Stimulated activated CD4-positive, alpha-beta T cell treated with anti-CD3 and anti-CD28 coated beads, TNF-alpha, amount 100 ng/mL, for 48 hours (primary cell): ENCODE results near the gene KIF25.
"Not testable (repeated sequence)": the region's sequence is repeated elsewhere in the genome, so short reads cannot be mapped to it uniquely, and the experiment has no call there.

ENCODE experiments used
- DNase-seq, 3 donors: peaks; one replicate each; pipeline ENCODE4 v3.0.0-alpha.2; 2020; ENCODE audit warnings: low read depth in 3 of 3

Gene KIF25

DNA sequence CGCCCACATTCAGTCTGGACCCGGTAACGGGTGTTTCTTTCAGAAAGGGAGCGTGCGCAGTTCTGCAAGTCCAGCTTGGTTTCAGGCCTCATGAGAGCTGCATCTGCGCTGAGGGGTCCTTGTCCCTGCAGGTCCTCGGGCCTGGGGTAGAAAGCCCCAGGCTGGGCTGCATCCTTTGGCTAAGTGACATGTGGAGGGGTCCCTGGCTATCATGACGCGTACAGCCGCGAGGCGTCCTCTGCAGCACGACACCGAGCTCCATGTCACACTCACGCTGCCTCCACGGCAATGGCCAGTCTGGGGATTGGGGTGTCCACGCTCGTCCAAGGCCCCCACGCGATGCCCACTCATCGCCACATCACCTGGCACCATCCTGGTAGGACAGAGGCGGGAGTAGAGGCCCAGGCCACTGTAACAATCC lies 1.7 kb upstream of the KIF25 start:
- no peak for DNase-seq

DNA sequence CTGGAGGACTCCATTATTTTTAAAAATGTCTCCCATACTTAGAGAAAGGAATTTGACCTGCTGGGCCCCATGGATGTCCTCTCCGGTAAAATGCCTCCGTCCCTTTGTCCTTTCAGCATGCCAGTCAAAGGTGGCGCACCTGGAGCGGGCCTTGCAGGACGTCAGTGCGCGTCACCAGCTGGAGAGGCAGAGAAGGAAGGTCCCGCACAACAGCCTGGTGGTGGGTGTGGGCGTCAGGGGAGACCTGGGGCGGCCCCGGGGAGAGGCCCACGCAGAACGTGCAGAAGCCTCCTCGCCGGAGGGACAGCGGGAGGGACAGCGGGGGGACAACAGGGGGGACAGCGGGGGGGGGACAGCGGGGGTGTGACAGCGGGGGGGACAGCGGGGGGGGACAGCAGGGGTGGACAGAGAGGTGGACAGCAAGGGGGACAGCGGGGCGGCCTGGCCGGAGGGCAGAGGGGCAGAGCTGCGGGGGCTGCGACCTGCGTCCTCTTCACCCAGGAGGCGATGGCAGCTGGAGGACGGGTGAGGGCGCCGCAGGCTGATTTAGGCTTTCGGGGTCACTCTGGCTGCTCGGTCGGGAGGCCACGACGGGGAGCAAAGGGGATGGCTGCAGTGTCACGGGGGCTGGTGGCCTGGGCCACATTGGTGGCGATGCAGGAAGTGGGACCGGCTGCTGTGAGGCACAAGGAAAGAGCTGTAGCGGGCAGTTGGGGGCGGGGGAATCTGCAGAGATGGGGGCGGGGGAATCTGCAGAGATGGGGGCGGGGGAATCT lies 859 bp upstream of the KIF25 start:
- no peak for DNase-seq

DNA sequence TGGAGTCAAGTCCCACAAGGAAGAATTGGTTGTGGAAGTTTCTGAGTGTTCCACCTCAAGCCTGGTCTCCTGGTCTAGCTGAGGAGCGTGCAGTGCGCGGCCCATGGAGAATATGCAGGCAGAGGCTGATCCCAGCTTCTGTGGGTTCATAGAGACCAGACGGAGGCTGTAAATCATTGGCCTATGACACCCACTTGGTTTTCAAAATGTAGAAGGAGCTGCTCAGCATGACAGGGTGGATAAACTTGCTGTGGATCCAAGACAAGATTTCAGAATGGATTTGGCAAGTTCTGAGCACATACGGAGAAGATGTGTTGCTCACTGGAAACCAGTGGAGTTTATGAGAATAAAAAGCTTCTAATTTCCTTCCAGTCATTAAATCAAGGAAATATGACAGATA lies 744 bp downstream of the KIF25 start:
- DNase-seq = no peak

DNA sequence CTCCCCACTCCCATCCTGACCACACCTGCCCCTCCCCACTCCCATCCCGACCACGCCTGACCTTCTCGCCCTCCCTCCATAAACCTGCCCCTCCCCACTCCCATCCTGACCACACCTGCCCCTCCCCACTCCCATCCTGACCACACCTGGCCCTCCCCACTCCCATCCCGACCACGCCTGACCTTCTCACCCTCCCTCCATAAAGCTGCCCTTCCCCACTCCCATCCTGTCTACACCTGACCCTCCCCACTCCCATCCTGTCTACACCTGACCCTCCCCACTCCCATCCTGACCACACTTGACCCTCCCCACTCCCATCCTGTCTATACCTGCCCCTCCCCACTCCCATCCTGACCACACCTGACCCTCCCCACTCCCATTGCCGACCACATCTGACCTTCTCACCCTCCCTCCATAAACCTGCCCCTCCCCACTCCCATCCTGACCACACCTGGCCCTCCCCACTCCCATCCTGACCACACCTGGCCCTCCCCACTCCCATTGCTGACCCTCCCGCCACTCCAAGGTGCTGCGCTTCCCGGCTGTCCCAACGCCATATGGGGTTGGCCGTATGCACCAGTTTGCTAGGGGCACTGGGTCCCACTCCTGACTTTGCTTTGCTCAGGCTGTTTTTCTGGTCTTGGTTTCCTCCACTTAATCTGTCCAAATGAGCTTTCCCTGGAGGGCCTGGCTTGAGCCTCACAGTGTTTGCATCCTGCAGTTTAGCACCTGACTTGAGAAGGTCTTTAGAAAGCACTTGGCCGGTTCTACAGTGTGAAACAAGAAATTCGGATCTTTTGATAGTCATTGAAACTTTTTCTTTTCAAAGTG lies 2.9 kb downstream of the KIF25 start:
- no peak for DNase-seq

DNA sequence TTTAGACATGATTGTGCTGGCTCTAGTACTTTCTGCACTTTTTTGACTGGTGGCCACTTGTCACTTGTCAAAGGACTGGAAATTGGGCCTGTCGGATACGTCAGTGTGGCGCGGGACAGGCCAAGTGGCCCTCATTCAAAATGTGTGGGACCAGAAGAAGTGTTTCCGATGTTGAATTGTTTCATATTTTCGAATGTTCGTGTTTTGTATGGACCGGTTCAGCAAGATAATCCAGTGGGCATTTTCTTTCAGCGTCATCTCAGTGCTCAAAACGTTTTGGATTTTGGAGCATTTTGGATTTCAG lies 3.5 kb downstream of the KIF25 start:
- no peak for DNase-seq

DNA sequence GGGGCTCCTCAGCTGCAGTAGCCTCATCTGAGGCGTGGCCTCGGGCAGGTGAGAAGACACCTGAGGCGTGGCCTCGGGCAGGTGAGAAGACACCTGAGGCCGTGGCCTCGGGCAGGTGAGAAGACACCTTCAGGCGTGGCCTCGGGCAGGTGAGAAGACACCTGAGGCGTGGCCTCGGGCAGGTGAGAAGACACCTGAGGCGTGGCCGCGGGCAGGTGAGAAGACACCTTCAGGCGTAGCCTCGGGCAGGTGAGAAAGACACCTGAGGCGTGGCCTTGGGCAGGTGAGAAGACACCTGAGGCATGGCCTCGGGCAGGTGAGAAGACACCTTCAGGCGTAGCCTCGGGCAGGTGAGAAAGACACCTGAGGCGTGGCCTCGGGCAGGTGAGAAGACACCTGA lies 4.0 kb downstream of the KIF25 start:
- not testable (repeated sequence) for DNase-seq

DNA sequence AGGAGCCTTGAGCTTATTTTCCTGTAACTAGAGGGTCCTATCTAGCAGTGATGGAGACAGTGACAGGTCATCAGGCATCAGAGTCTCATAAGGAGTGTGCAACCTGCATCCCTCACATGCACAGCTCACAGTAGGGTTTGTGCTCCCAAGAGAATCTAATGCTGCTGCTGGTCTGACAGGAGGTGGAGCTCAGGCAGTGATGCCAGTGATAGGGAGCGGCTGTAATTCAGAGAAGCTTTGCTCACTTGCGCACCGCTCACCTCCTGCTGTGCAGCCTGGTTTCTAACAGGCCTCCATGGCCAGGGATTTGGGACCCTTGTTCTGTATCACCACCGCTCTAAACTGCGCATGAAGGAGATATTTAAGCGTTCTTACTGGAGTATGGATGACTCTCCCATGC lies 5.3 kb downstream of the KIF25 start:
- no peak for DNase-seq

DNA sequence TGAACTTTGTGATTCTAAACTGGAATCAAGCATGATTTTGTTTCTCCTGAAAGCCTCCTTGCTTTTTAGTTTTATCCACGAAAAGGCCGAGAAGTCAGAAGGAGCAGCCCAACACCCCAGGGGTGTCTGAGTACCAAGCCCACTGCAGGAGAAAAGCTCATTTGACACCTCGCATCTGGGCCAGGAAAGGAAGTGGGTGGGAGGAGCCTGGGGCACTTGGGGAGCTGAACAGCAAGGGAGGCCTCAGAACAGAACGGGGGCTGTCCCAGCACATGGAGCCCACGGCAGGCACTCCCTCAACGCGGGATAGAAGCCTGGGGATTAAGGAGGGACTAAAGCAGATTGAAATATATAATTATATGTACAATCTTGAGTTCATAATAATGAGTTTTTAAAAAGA lies 6.6 kb downstream of the KIF25 start:
- no peak for DNase-seq

DNA sequence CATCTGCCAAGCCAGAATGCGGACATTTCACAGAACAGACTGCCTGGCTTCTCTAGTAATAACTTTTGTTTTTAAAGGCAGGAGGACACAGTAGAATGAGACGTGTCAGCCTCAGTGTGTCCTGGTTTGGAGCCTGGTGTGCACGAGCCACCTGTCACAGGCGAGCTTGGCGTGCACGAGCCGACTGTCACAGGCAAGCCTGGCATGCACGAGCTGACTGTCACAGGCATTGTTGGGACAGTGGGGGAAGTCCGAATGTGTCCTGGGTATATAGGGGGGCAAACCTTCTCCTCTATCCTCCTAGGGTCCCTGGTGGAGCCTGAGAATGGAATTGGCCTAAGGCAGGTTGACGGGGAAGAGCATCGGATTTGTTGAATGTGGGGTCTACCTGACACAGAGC lies 7.5 kb downstream of the KIF25 start:
- no peak for DNase-seq

DNA sequence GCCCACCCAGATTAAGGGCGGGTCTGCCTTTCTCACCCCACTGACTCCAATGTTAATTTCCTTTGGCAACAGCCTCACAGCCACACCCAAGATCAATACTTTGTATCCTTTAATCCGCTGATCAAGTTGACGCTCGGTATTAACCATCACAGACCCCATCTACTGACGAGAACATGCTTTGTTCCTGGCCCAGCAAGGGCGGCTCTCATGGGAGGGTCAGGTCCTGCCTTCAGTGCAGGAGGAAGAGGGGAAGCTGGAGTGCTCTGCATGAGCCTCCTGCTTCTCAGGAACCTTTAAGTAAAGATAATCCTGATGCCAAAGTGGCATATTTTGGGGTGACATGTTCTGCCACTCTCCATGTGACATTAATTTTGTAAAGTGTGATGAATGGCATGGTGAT lies 8.3 kb downstream of the KIF25 start:
- DNase-seq = no peak

DNA sequence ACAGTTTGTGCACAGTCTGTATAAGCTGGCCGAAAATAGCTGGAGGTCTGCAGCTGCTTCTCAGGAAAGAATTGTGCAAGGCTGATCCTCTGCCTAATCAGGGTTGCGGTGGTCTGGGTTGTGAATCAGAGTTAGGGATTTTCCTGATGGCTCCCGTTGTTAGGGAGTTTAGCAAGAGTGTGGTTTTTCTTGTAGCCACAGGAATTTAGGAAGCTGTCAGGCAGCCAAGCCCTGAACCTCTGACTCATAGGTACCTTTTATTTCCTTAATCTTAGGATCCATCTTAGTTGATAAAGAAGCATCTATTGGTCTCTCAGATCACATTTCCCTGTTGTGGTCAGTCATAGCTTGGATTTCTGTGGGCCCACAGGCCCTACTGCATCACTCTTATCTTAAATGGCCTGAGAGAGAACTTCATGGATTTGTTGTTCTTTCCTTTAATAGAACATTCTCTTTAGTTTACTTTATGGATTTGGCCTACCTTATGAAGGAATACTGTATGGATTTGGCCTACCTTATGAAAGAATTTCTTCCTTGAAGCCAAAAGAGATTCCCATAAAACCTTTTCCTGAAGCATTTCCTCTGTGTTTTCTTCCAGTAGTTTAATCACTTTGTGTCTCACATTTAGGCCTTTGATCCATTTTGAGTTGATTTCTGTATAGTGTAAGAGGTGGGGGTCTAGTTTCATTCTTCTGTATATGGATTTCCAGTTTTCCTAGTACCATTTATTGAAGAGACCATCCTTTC lies 10.3 kb downstream of the KIF25 start:
- DNase-seq = no peak

DNA sequence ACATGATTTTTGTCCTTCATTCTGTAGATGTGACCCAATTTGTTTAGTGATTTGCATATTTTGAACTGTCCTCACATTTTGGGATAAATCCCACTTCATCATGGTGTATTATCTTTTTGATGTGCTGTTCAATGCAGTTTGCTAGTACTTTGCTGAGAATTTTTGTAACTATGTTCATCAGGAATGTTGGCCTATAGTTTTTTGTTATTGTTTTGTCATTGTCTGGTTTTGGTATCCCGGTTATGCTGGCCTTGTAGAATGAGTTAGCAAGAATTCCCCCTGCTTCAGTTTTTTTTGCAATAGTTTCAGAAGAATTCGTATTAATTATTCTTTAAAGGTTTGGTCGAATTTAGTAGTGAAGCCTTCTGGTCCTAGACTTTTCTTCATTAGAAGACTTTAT lies 11.9 kb downstream of the KIF25 start:
- no peak for DNase-seq

DNA sequence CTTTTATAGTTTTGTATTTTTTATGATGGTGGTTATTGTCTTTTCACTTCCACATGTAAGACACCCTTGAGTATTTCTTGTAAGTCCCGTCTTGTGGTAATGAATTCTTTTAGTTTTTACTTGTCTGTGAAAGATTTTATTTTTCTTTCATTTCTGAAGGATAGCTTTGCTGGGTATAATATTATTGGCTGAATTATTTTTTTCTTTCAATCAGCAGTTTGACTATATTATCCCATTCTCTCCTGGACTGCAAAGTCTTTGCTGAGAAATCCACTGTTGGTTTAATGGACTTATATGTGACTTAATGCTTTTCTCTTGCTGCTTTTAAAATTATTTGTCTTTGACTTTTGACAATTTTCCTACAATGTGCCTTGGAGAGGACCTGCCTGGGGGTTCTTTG lies 13.8 kb downstream of the KIF25 start:
- no peak for DNase-seq

DNA sequence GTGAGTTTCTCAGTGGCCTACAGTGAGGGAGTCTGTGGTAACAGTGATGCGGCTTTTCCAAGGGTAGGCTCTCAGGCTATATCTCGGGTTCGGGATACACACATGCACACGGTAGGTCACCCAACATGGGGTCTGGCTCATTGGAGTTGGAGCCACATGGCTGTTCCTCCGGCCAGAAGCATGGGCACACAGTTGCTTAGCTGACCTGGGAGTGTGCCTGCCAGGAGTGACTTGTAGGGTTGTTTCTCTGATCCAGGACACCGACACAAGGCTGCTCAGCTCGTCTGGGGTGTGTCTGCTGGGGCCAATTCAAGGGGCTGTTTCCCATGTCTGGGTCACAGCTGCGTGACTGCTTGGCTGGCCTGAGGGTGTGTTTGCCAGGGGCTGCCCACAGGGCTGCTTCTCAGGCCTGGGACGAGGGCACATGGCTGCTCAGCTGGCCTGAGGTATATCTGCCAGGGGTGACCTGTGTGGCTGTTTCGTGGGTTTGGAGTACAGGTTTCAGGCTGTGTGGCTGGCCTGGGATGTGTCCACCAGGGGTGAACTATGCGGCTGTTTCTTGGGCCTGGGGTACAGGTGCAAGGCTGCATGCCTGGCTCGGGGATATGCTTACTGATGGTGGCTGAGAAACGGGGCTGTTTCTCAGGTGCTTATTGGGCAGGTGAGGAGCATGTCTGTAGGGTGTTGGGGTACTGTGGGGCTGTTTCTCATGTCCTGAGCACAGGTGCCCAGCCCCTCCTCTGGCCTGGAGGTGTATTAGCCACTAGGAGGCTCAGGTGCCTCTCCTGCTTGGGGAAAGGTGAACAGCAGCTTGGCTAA lies 15.2 kb downstream of the KIF25 start:
- no peak for DNase-seq

DNA sequence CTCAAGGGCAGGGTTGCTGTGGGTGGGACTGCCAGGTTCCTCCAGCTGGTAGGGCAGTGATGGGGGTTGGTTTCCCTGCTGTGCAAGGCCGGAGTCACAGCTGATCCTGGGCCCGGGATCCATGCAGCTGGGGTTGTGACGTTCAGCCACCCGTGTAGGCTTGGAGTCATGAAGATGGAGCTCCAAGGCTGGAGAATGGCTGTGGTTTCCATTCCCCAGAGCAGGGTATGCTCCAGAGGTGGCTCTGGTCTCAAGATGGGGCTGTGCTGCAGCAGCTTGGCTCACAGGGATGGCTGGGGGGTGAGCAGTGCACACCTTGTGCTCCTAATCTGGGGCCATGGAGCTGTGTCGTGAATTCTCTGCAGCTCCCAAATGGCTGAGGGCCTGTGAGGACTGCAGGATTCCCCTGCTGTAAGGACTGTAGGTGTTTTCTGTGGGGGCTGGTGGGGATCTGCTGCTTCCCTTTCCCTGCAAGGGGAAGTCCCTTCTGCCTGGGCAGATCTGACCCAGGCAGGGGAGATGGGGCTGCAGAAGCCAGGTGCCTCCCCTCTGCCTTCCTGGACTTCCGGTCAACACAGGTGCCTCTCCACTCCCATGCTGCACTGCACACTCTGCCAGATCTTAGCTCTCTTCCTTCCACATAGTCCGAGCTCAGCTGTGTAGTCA lies 15.9 kb downstream of the KIF25 start:
- DNase-seq = no peak

DNA sequence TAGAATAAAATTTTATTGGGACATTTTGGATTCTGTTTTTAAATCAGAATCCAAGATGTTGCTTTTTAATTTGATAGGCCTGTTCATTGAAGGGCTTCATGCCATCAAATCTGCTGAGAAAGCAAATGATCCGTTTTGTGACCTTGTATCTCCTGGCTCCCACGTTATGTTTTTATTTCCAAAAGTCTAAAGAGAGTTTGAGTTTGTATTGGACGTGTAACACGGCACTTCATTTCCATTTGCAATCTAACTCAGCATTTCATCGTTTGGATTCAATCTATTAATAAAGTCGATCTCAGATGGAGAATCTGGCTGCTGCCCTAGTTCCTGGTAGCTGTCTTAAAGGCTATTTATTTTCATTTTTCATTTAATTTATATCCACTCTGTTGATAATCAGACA lies 17.0 kb downstream of the KIF25 start:
- no peak for DNase-seq

DNA sequence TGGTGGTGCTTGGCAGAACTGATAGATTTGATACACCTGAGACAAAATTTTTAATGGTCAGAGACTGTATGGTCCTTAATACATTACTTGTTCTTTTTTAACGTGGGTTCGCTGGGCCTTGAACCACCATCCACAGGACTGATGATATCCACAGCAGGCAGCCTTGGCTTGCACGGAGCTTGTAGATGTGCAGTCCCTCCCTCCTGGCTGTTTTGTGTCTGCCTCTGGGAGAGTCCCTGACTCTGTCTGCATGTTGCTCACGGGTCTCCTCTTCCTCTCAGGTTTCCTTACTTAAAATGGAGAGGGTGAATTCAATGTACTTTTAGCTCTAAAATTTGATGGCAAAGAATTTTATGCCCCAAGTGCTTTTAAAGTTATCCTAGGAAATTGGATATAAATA lies 17.5 kb downstream of the KIF25 start:
- DNase-seq = no peak

DNA sequence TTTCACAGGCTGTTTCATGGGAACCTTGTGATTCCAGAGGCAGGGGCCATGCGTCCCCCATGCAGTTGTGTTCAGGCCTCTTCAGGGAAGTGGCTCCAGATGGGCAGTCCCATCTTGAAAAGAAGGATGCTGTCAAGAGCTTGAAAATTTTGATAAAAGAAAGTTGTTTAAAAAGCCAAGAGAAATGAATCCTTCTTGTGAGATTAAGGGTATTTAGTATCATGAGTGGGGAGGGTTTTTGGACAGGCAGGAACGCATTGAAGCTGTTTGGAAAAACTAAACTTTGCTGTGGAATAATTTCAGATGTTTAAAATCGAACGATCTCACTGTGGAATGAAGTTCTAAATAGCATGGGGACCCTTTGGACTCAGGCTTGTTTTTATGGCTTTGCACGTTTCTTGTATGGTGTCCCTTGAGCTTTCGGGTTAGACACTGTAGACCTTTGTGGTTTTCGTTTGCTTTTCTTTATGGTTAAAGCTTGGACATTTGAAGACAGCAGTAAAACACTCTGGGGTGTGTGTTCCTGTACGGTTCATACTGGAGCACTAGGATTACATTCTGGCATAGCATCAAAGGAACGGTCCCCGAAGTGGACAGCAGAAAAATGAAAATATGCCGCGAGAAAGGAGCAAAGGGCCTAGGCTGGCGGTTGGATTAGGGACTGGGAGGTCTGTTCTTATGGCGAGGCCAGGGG lies 18.2 kb downstream of the KIF25 start:
- DNase-seq = no peak

DNA sequence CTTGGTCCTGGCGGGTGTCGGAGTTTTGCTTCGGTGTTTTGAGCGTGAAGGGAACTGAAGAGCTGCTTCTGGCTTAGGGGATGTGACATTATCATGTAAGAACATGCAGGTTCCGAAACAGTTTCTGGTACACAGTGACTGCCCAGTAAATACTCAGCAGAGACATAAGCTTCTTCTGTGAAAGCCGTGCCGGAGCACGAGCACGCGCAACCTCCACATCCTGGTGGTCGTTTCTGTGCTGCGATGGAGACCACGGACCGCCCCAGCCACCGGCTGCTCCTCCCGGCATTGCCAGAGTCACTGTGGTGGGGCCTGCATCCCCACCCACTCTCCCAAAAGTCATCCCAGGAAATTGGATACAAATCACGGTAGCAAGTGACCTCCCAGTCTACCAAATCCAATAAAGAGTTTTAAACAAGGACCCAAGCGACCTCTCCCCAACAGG lies 18.7 kb downstream of the KIF25 start:
- DNase-seq = no peak

DNA sequence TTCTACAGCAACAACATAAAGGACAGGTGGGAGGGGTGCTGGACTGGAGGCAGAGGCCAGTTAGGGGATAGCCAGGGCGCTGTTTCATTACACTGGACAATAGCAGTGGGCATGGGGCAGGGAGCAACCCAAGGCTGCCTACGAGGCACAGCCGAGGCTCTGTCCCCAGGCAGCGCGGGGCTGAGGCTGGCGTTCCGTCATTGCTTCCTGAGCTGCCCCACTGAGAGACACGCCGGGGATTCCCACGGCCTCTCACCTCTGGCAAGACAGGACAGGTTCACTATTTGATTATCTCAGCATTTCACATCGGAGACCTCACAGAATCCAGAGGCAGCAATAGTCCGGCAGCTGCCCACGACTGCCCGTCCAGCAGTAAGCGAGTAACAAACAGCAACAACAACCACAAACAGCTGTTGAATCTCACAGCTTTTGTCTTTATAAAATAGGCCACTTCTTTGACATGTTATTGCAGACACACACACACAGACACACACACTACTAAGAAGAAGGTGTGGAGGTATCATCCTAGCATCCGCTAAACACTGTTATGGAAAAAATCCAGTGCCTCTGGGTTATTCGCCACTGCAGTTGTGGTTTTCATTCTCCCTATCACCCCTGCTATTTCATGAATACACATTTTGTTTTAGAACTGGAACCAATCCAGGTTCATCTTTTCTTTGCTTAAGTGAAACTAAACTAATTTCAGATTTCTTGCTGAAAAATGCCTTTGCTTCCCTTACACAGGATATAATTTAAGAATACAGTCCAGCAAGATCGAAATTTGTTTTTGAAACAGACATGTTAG lies 19.5 kb downstream of the KIF25 start:
- no peak for DNase-seq
